Epithelial cell of esophagus (primary cell): ENCODE data around the gene CFAP54.

Experiments
- DNase-seq: peaks from one replicate; pipeline ENCODE4 v3.0.0; 2010; ENCODE audit warnings: low read depth
- H3K4me3 ChIP-seq: 2 replicates; pipeline ENCODE4 v1.5.1; 2011; ENCODE audit warnings: mild to moderate bottlenecking, low read length, control low read depth
- CTCF ChIP-seq: IDR thresholded peaks from 2 replicates; pipeline ENCODE4 v1.5.1; 2011; ENCODE audit warnings: low read depth, mild to moderate bottlenecking, low read length, control low read depth, inconsistent platforms; ENCODE audit not compliant: insufficient read depth; ENCODE audit errors: missing control alignments

The CFAP54 gene

GRCh38 chr12:96878704-96879103 lies 389.3 kb downstream of the CFAP54 start:
- TF ChIP-seq CTCF: no peak
- H3K4me3 ChIP-seq: no peak overlapping the region
- DNase-seq: no peak

DNA sequence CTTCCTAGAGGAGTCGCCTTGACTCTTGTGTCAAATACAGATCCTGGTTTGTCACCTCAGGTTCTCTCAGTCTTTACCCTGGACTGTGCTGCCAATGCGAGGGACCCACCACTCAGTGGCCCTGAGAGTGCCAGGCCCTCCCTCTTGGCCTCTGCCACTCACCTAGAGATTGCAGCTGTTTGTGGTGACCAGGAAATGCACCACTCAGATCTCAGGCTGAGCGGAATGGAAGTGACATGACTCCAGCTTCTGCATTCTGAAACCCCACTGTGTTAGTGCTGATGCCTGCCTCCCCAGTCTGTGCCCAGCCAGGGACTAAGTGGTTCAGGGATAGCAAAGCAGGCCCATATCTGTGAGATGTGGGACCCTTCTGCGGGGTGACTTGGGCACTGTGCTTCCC lies 389.9 kb downstream of the CFAP54 start:
- no peak overlapping the region for H3K4me3 ChIP-seq
- no peak for DNase-seq
- no peak for TF ChIP-seq CTCF

- H3K4me3 ChIP-seq: no peak overlapping the region
- DNase-seq: no peak
- no peak for TF ChIP-seq CTCF
Observed at GRCh38 chr12:96880220-96880619, 390.8 kb downstream of the CFAP54 start.

DNA sequence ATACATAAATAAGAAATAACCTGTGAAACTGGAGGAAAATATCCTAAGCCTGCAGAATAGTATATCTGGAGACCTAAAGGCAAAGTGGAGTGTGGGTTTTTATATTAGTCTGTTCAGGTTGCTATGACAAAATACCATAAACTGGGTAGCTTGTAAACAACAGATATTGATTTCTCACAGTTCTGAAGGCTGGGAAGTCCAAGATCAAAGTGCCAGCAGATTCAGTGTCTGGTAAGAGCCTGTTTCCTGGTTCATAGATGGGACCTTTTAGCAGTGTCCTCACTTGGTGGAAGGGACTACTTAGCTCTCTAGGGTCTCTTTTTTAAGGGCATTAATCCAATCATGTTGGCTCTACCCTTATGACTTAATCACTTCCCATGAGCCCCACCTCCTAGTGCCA lies 392.2 kb downstream of the CFAP54 start:
- DNase-seq: no peak
- TF ChIP-seq CTCF: no peak
- no peak overlapping the region for H3K4me3 ChIP-seq

GRCh38 chr12:96882862-96883261 lies 393.5 kb downstream of the CFAP54 start:
- no peak overlapping the region for H3K4me3 ChIP-seq
- DNase-seq: peak; percentile 83
- TF ChIP-seq CTCF: no peak

- no peak for TF ChIP-seq CTCF
- H3K4me3 ChIP-seq: no peak overlapping the region
- DNase-seq: no peak
Observed at GRCh38 chr12:96883571-96883970, 394.2 kb downstream of the CFAP54 start.

- no peak overlapping the region for H3K4me3 ChIP-seq
- no peak for DNase-seq
- TF ChIP-seq CTCF: no peak
Observed at GRCh38 chr12:96886998-96887677, 397.8 kb downstream of the CFAP54 start.
